Measurements from ENCODE around the gene TMPO. TPM values are rescaled to one million over a fixed set of nuclear protein-coding genes. Genes with fewer than 3 reads are reported as not detected.

TMPO gene
- total and polyA plus RNA-seq, 2 experiments from 2014 or later = 30.0 to 67.5 TPM

DNA sequence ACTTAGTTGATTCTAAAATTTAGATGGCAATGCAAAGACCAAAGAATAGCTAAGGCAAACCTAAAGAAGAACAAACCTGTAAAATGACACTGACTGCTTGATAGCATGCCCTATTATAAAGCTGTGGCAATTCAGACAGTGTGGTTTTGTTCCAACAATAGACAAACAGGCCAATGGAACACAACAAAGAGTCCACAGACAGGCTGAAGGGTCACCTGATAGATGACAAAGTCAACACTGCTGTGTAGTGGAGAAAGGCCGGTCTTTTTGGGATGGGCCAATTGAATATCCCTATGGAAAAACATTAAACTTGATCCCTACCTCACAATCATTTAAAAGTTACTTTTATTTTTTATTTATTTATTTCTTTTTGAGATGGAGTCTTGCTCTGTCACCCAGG is 44.3 kb downstream of the TMPO start:
- no peak overlapping the region for H2AFZ ChIP-seq
- no peak for TF ChIP-seq EZH2phosphoT487 (IDR thresholded peaks at IDR 0.05; ENCODE audit: insufficient read depth, low read depth)
- TF ChIP-seq EZH2 (IDR thresholded peaks at IDR 0.05; ENCODE audit: insufficient read depth, poor library complexity, severe bottlenecking) = no peak

GRCh38 chr12:98561846-98562245 is 46.5 kb downstream of the TMPO start:
- no peak overlapping the region for H3K4me3 ChIP-seq
- in situ Hi-C loops (cut with MboI) = loop anchor here (25.0 kb wide), 1 partner anchor 425 kb away; no protein-coding TSS in a partner anchor
- no peaks in the 10 kb centered on the region for H4K20me1 ChIP-seq (ENCODE audit: insufficient read depth)
- H3K4me1 ChIP-seq (ENCODE audit: insufficient read depth) = 0 out of 2 replicates have a peak, but pooled peaks cover 4% of the 10 kb centered on the region
- H3K9me3 ChIP-seq (ENCODE audit: low read depth) = no peaks in the 10 kb centered on the region
- 91 to 98% methylated on average over 3 of the region's 3 CpGs for WGBS, 2 experiments (ENCODE audit: low coverage in 1 of 2, low lambda C conversion rate in 2 of 2, missing lambda C conversion rate in 2 of 2)
- H3K9ac ChIP-seq = no peak overlapping the region
- no peak overlapping the region for H3K27ac ChIP-seq
- H3K79me2 ChIP-seq (ENCODE audit: insufficient read depth) = no peaks in the 10 kb centered on the region
- DNase-seq = no peak
- H3K36me3 ChIP-seq (ENCODE audit: low read depth) = no peaks in the 10 kb centered on the region
- TF ChIP-seq EZH2phosphoT487 (IDR thresholded peaks at IDR 0.05; ENCODE audit: insufficient read depth, low read depth) (no peak), EZH2 (IDR thresholded peaks at IDR 0.05; ENCODE audit: insufficient read depth, poor library complexity, severe bottlenecking) (no peak)
- no peaks in the 10 kb centered on the region for H3K9me2 ChIP-seq (ENCODE audit: insufficient read depth)
- H3K27me3 ChIP-seq (replicated peaks; ENCODE audit: insufficient read depth) = no peaks in the 10 kb centered on the region
- no peak overlapping the region for H2AFZ ChIP-seq
- H3K4me2 ChIP-seq (ENCODE audit: unreplicated experiment) = no peak overlapping the region
- no peaks in the 10 kb centered on the region for H3F3A ChIP-seq (ENCODE audit: insufficient read depth)

More for the DNA sequence above, 44.3 kb downstream of the TMPO start:
- no peaks in the 10 kb centered on the region for H3K79me2 ChIP-seq (ENCODE audit: insufficient read depth)
- H3K9me2 ChIP-seq (ENCODE audit: insufficient read depth) = no peaks in the 10 kb centered on the region
- in situ Hi-C loops (cut with MboI) = loop anchor here (25.0 kb wide), 1 partner anchor 428 kb away; no protein-coding TSS in a partner anchor
- no peak overlapping the region for H3K4me2 ChIP-seq (ENCODE audit: unreplicated experiment)
- no peak for DNase-seq
- 55 to 73% methylated on average over 1 of the region's 1 CpG for WGBS, 2 experiments (ENCODE audit: low coverage in 1 of 2, low lambda C conversion rate in 2 of 2, missing lambda C conversion rate in 2 of 2)
- H3K4me1 ChIP-seq (ENCODE audit: insufficient read depth) = no peaks in the 10 kb centered on the region
- H4K20me1 ChIP-seq (ENCODE audit: insufficient read depth) = no peaks in the 10 kb centered on the region
- no peaks in the 10 kb centered on the region for H3K27me3 ChIP-seq (replicated peaks; ENCODE audit: insufficient read depth)
- H3K36me3 ChIP-seq (ENCODE audit: low read depth) = no peaks in the 10 kb centered on the region
- no peak overlapping the region for H3K9ac ChIP-seq
- no peaks in the 10 kb centered on the region for H3K9me3 ChIP-seq (ENCODE audit: low read depth)
- no peak overlapping the region for H3K4me3 ChIP-seq
- no peak overlapping the region for H3K27ac ChIP-seq
- H3F3A ChIP-seq (ENCODE audit: insufficient read depth) = no peaks in the 10 kb centered on the region

- H3K79me2 ChIP-seq (ENCODE audit: insufficient read depth) = no peaks in the 10 kb centered on the region
- H3K27me3 ChIP-seq (replicated peaks; ENCODE audit: insufficient read depth) = no peaks in the 10 kb centered on the region
- H3K9me3 ChIP-seq (ENCODE audit: low read depth) = no peaks in the 10 kb centered on the region
- in situ Hi-C loops (cut with MboI) = loop anchor here (25.0 kb wide), 1 partner anchor 415 kb away; no protein-coding TSS in a partner anchor
- no peak overlapping the region for H3K4me2 ChIP-seq (ENCODE audit: unreplicated experiment)
- no peak overlapping the region for H3K4me3 ChIP-seq
- DNase-seq = no peak
- TF ChIP-seq EZH2phosphoT487 (IDR thresholded peaks at IDR 0.05; ENCODE audit: insufficient read depth, low read depth) (no peak), EZH2 (IDR thresholded peaks at IDR 0.05; ENCODE audit: insufficient read depth, poor library complexity, severe bottlenecking) (no peak)
- no peak overlapping the region for H2AFZ ChIP-seq
- no peaks in the 10 kb centered on the region for H3K4me1 ChIP-seq (ENCODE audit: insufficient read depth)
- no peaks in the 10 kb centered on the region for H3K36me3 ChIP-seq (ENCODE audit: low read depth)
- H3K9me2 ChIP-seq (ENCODE audit: insufficient read depth) = no peaks in the 10 kb centered on the region
- H3F3A ChIP-seq (ENCODE audit: insufficient read depth) = peaks cover 6% of the 10 kb centered on the region; the same call in 1 of the 2 replicates
- H4K20me1 ChIP-seq (ENCODE audit: insufficient read depth) = no peaks in the 10 kb centered on the region
- no peak overlapping the region for H3K9ac ChIP-seq
- H3K27ac ChIP-seq = no peak overlapping the region
- 88 to 97% methylated on average over 2 of the region's 2 CpGs for WGBS, 2 experiments (ENCODE audit: low coverage in 1 of 2, low lambda C conversion rate in 2 of 2, missing lambda C conversion rate in 2 of 2)
Observed at GRCh38 chr12:98572010-98572409, 56.6 kb downstream of the TMPO start.

DNA sequence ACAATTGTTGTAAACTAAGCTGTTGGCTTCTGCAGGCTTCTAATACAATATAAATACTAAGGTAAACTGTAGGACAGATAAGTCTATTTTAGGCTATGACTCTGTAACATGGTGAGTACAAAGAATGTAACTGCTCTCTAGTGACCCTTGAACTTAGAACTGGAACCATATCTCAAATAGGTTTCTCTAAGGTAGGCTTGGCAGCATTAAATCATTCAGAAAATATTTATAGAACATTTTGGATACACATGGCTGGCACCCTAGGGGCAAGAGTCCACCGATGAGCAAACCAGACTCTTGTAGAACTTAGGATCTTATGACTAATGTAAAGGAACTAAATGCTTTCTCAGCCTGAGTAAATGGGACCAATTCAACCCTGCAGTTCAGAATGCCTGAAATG is 58.7 kb downstream of the TMPO start:
- Histone ChIP-seq H3K27ac (no peak overlapping the region), H3K79me2 (ENCODE audit: insufficient read depth) (no peaks in the 10 kb centered on the region), H3K4me2 (ENCODE audit: unreplicated experiment) (no peak overlapping the region), H3K9ac (no peak overlapping the region), H3F3A (ENCODE audit: insufficient read depth) (peaks cover 6% of the 10 kb centered on the region; the same call in 1 of the 2 replicates), H3K9me2 (ENCODE audit: insufficient read depth) (no peaks in the 10 kb centered on the region), H3K27me3 (replicated peaks; ENCODE audit: insufficient read depth) (no peaks in the 10 kb centered on the region), H3K9me3 (ENCODE audit: low read depth) (no peaks in the 10 kb centered on the region), H3K4me1 (ENCODE audit: insufficient read depth) (no peaks in the 10 kb centered on the region), H3K4me3 (no peak overlapping the region), H3K36me3 (ENCODE audit: low read depth) (no peaks in the 10 kb centered on the region), H2AFZ (no peak overlapping the region), H4K20me1 (ENCODE audit: insufficient read depth) (no peaks in the 10 kb centered on the region)
- DNase-seq = peak; percentile 27
- TF ChIP-seq EZH2phosphoT487 (IDR thresholded peaks at IDR 0.05; ENCODE audit: insufficient read depth, low read depth) = no peak
- no peak for TF ChIP-seq EZH2 (IDR thresholded peaks at IDR 0.05; ENCODE audit: insufficient read depth, poor library complexity, severe bottlenecking)
- 86 to 88% methylated on average over 1 of the region's 1 CpG for WGBS, 2 experiments (ENCODE audit: low coverage in 1 of 2, low lambda C conversion rate in 2 of 2, missing lambda C conversion rate in 2 of 2)
- in situ Hi-C loops (cut with MboI) = loop anchor here (25.0 kb wide), 1 partner anchor 413 kb away; no protein-coding TSS in a partner anchor
